DND-41 (cell line): ENCODE results near the gene SLC43A3.
A peak's percentile ranks its signal among the peaks of the same experiment; 100 is the strongest.
"Not testable (repeated sequence)": the region's sequence is repeated elsewhere in the genome, so short reads cannot be mapped to it uniquely, and the experiment has no call there.

Source experiments
- ATAC-seq: fragments of 200-7000 bp; cut with Tn5 transposase; 3 replicates; pipeline ENCODE4 v1.9.1; 2021; ENCODE audit warnings: low read depth; ENCODE audit not compliant: insufficient read depth
- DNase-seq: peaks from one replicate; pipeline ENCODE4 v3.0.0-alpha.2; 2020
- H2AFZ ChIP-seq: 2 replicates; pipeline ENCODE4 v1.6.0; 2012; ENCODE audit warnings: low read depth, low read length
- H3K27ac ChIP-seq: 2 replicates; pipeline ENCODE4 v1.5.1; 2012; ENCODE audit warnings: low read length, inconsistent platforms
- H3K27me3 ChIP-seq: fragments of 200-600 bp; sonication (generic); 2 replicates; pipeline ENCODE4 v1.6.0; 2012; ENCODE audit warnings: low read length, mild to moderate bottlenecking, inconsistent platforms; ENCODE audit not compliant: insufficient read depth, poor library complexity
- H3K36me3 ChIP-seq: 2 replicates; pipeline ENCODE4 v1.5.1; 2012; ENCODE audit warnings: low read length, inconsistent platforms; ENCODE audit not compliant: insufficient read depth
- H3K4me1 ChIP-seq: 2 replicates; pipeline ENCODE4 v1.5.1; 2012; ENCODE audit warnings: mild to moderate bottlenecking, low read length; ENCODE audit not compliant: insufficient read depth
- H3K4me2 ChIP-seq: 2 replicates; pipeline ENCODE4 v1.6.0; 2012; ENCODE audit warnings: mild to moderate bottlenecking, moderate library complexity, low read length, inconsistent platforms; ENCODE audit not compliant: insufficient read depth
- H3K4me3 ChIP-seq, 2 experiments: fragments of 200-600 bp in 1 of 2; shearing (Covaris generic) in 1 of 2; 2 replicates each; pipeline ENCODE4 v1.5.1; 2012 to 2016; ENCODE audit warnings: inconsistent platforms in 2 of 2, low read length in 2 of 2, mild to moderate bottlenecking in 2 of 2, low read depth in 1 of 2, moderate library complexity in 1 of 2
- H3K79me2 ChIP-seq: 2 replicates; pipeline ENCODE4 v1.6.0; 2012; ENCODE audit warnings: low read length, inconsistent platforms; ENCODE audit not compliant: insufficient read depth
- H3K9ac ChIP-seq: 2 replicates; pipeline ENCODE4 v1.6.0; 2012; ENCODE audit warnings: low read depth, mild to moderate bottlenecking, inconsistent platforms, low read length, moderate library complexity
- H3K9me3 ChIP-seq: 2 replicates; pipeline ENCODE4 v1.5.1; 2012; ENCODE audit warnings: low read length, moderate library complexity, mild to moderate bottlenecking, inconsistent platforms; ENCODE audit not compliant: insufficient read depth, severe bottlenecking
- H4K20me1 ChIP-seq: 2 replicates; pipeline ENCODE4 v1.6.0; 2012; ENCODE audit warnings: low read length; ENCODE audit not compliant: insufficient read depth
- CTCF ChIP-seq: IDR thresholded peaks from 2 replicates; pipeline ENCODE4 v1.5.1; 2012; ENCODE audit warnings: borderline replicate concordance, low read length, moderate library complexity, mild to moderate bottlenecking; ENCODE audit not compliant: poor library complexity, severe bottlenecking; ENCODE audit errors: extremely low read depth
- EZH2 ChIP-seq: IDR thresholded peaks from 3 replicates; pipeline ENCODE4 v1.6.1; 2012; ENCODE audit warnings: borderline replicate concordance, low read depth, mild to moderate bottlenecking, moderate library complexity, low read length, inconsistent platforms; ENCODE audit not compliant: severe bottlenecking

SLC43A3 gene

GRCh38 chr11:57456960-57457642, 30.2 kb upstream of the SLC43A3 start:
- Histone ChIP-seq H2AFZ (no peak overlapping the region), H3K4me3 (no peak overlapping the region), H3K4me1 (peaks cover 39% of the 10 kb centered on the region), H3K9ac (no peak overlapping the region), H3K27ac (no peak overlapping the region), H3K79me2 (no peaks in the 10 kb centered on the region), H3K27me3 (peaks cover 39% of the 10 kb centered on the region), H3K9me3 (no peaks in the 10 kb centered on the region), H3K4me2 (no peak overlapping the region; the same call in 1 of the 2 replicates), H3K36me3 (no peaks in the 10 kb centered on the region), H4K20me1 (peaks cover 7% of the 10 kb centered on the region)
- ATAC-seq (peak; percentile 44), DNase-seq (peak; percentile 74)
- TF ChIP-seq EZH2, result no peak
- TF ChIP-seq CTCF, result peak; percentile 97

- peaks cover 21% of the 10 kb centered on the region for H3K27me3 ChIP-seq
- no peak overlapping the region for H3K4me2 ChIP-seq
- H2AFZ ChIP-seq, result no peak overlapping the region
- ATAC-seq (no peak), DNase-seq (no peak)
- no peaks in the 10 kb centered on the region for H4K20me1 ChIP-seq
- TF ChIP-seq EZH2, result no peak
- no peak for TF ChIP-seq CTCF
- H3K9ac ChIP-seq, result no peak overlapping the region
- H3K27ac ChIP-seq, result no peak overlapping the region
- H3K4me3 ChIP-seq, result no peak overlapping the region
- no peaks in the 10 kb centered on the region for H3K9me3 ChIP-seq
- no peaks in the 10 kb centered on the region for H3K36me3 ChIP-seq
- H3K79me2 ChIP-seq, result no peaks in the 10 kb centered on the region
- H3K4me1 ChIP-seq, result peaks cover 10% of the 10 kb centered on the region
These were observed 26.7 kb upstream of the SLC43A3 start for GRCh38 chr11:57453543-57454177.

GRCh38 chr11:57446055-57446454, 19.1 kb upstream of the SLC43A3 start:
- Histone ChIP-seq H3K27ac (no peak overlapping the region), H3K4me3 (no peak overlapping the region), H4K20me1 (no peaks in the 10 kb centered on the region), H3K79me2 (no peaks in the 10 kb centered on the region), H2AFZ (no peak overlapping the region), H3K4me1 (no peaks in the 10 kb centered on the region), H3K9me3 (no peaks in the 10 kb centered on the region), H3K27me3 (peaks cover 4% of the 10 kb centered on the region), H3K36me3 (no peaks in the 10 kb centered on the region), H3K9ac (no peak overlapping the region), H3K4me2 (no peak overlapping the region)
- no peak for TF ChIP-seq CTCF
- TF ChIP-seq EZH2, result no peak
- ATAC-seq, result no peak
- no peak for DNase-seq

GRCh38 chr11:57445122-57445394, 18.1 kb upstream of the SLC43A3 start:
- H3K4me2 ChIP-seq, H3K4me1 ChIP-seq, H3K9me3 ChIP-seq, DNase-seq, H3K4me3 ChIP-seq, H3K36me3 ChIP-seq, H3K9ac ChIP-seq, H3K79me2 ChIP-seq, ATAC-seq, H3K27ac ChIP-seq, H2AFZ ChIP-seq, H4K20me1 ChIP-seq, H3K27me3 ChIP-seq: not testable (repeated sequence)
